GM18861 (cell line): ENCODE results near the gene EIF3F.

Source experiments
- ATAC-seq: cut with Tn5 transposase; IDR thresholded peaks from one replicate; pipeline ENCODE4 v1.9.1; 2021; ENCODE audit not compliant: unreplicated experiment

Gene EIF3F

GRCh38 chr11:7986768-7987559 is at the start of gene EIF3F:
EIF3F (plus strand) TSS chr11:7987337; CDS start chr11:7987353, 16 bp downstream.
- ATAC-seq = peak; percentile 93

GRCh38 chr11:7941146-7941545 is 46.0 kb upstream of the EIF3F start:
- no peak for ATAC-seq

GRCh38 chr11:7941608-7942007 is 45.5 kb upstream of the EIF3F start, which contains the start of gene OR10A3:
OR10A3 (minus strand) TSS chr11:7941708; CDS start chr11:7939520, 2,188 bp downstream.
- ATAC-seq = no peak

GRCh38 chr11:7944123-7944522 is 43.0 kb upstream of the EIF3F start:
- ATAC-seq = no peak

- ATAC-seq = no peak
Measured at GRCh38 chr11:7949934-7950333, 37.2 kb upstream of the EIF3F start.

GRCh38 chr11:7955191-7955590 is 31.9 kb upstream of the EIF3F start:
- no peak for ATAC-seq

GRCh38 chr11:7964261-7964660 is 22.9 kb upstream of the EIF3F start:
- ATAC-seq = no peak

- no peak for ATAC-seq
Measured at GRCh38 chr11:7964873-7965272, 22.3 kb upstream of the EIF3F start.

- no peak for ATAC-seq
Measured at GRCh38 chr11:7965386-7965785, 21.8 kb upstream of the EIF3F start, which contains the start of gene NLRP10. NLRP10 (minus strand) TSS chr11:7965447; CDS start chr11:7963495, 1,952 bp downstream.

- no peak for ATAC-seq
Measured at GRCh38 chr11:7967097-7967496, 20.0 kb upstream of the EIF3F start.

GRCh38 chr11:7967826-7968225 is 19.3 kb upstream of the EIF3F start:
- ATAC-seq = no peak

- ATAC-seq = no peak
Measured at GRCh38 chr11:7968686-7969085, 18.5 kb upstream of the EIF3F start.

GRCh38 chr11:7969756-7970646 is 17.1 kb upstream of the EIF3F start:
- no peak for ATAC-seq

GRCh38 chr11:7971846-7972245 is 15.3 kb upstream of the EIF3F start:
- no peak for ATAC-seq

GRCh38 chr11:7973011-7973410 is 14.1 kb upstream of the EIF3F start:
- no peak for ATAC-seq

GRCh38 chr11:7974668-7975067 is 12.5 kb upstream of the EIF3F start:
- ATAC-seq = no peak

GRCh38 chr11:7977232-7977917 is 9.8 kb upstream of the EIF3F start:
- no peak for ATAC-seq

- ATAC-seq = no peak
Measured at GRCh38 chr11:7981619-7982157, 5.4 kb upstream of the EIF3F start.

GRCh38 chr11:7982582-7983119 is 4.5 kb upstream of the EIF3F start:
- ATAC-seq = peak; percentile 54

GRCh38 chr11:7983832-7984590 is 3.1 kb upstream of the EIF3F start:
- ATAC-seq = no peak
